H1 (cell line): Measurements from ENCODE around the gene LFNG. TPM values are rescaled to one million over a fixed set of nuclear protein-coding genes. Genes with fewer than 3 reads are reported as not detected.

Experiments used
- CTCF ChIA-PET: fragments of 300-600 bp; sonication (Branson Sonifier 250); formaldehyde crosslinking; loops from one replicate; lab custom pipeline; 2021; ENCODE audit not compliant: partially characterized antibody; lab: Charles Lee
- POLR2A ChIA-PET: fragments of 300-600 bp; sonication (Branson Sonifier 250); formaldehyde crosslinking; loops from one replicate; lab custom pipeline; 2021; ENCODE audit warnings: inconsistent platforms; ENCODE audit not compliant: partially characterized antibody; lab: Charles Lee
- DNase-seq, 2 experiments: peaks; one replicate each; pipeline versions ENCODE4 v3.0.0 to v3.0.0-alpha.2; 2010 to 2022; ENCODE audit warnings: low spot score in 2 of 2, low read depth in 1 of 2, mixed read lengths in 1 of 2
- FAIRE-seq: peaks from 2 replicates; lab custom pipeline; 2011; peaks lifted over from hg19 to GRCh38; lab: Jason Lieb, UNC
- H2AFZ ChIP-seq: 2 replicates; pipeline ENCODE4 v1.8.1; 2012; ENCODE audit warnings: low read length, inconsistent platforms
- H2AK5ac ChIP-seq: 2 replicates; pipeline ENCODE4 v1.6.1; 2013; ENCODE audit warnings: low read depth, low read length
- H2BK120ac ChIP-seq: replicated peaks from 2 replicates; pipeline ENCODE3; 2013; ENCODE audit warnings: low read depth, low read length, inconsistent platforms
- H2BK12ac ChIP-seq: 2 replicates; pipeline ENCODE4 v1.6.1; 2013; ENCODE audit warnings: low read depth, low read length
- H2BK15ac ChIP-seq: 2 replicates; pipeline ENCODE4 v1.6.1; 2013; ENCODE audit warnings: low read length
- H2BK20ac ChIP-seq: 2 replicates; pipeline ENCODE4 v1.6.1; 2013; ENCODE audit warnings: low read length
- H2BK5ac ChIP-seq: 2 replicates; pipeline ENCODE4 v1.6.1; 2013; ENCODE audit warnings: low read depth, low read length
- H3K14ac ChIP-seq: 2 replicates; pipeline ENCODE4 v1.6.1; 2013; ENCODE audit warnings: inconsistent platforms; ENCODE audit not compliant: insufficient read length
- H3K18ac ChIP-seq: 2 replicates; pipeline ENCODE4 v1.6.1; 2013; ENCODE audit warnings: low read length; ENCODE audit errors: extremely low read depth
- H3K23ac ChIP-seq: 2 replicates; pipeline ENCODE4 v1.6.1; 2013; ENCODE audit warnings: inconsistent platforms; ENCODE audit not compliant: insufficient read length
- H3K23me2 ChIP-seq: 2 replicates; pipeline ENCODE4 v1.6.1; 2013; ENCODE audit warnings: low read depth, low read length
- H3K27ac ChIP-seq: 2 replicates; pipeline ENCODE4 v1.6.1; 2011; ENCODE audit warnings: low read depth, low read length, inconsistent platforms
- H3K27me3 ChIP-seq, 4 experiments: replicated peaks in 1 of 4; 1 replicate in 1 of 4; 2 replicates in 3 of 4; pipeline versions ENCODE4 v1.6.1 to v1.8.1; 2011 to 2013; ENCODE audit warnings: low read length in 3 of 4, mild to moderate bottlenecking in 3 of 4, inconsistent platforms in 2 of 4, mixed read lengths in 2 of 4, moderate library complexity in 1 of 4; ENCODE audit not compliant: control insufficient read depth in 3 of 4, insufficient read depth in 3 of 4; ENCODE audit errors: extremely low read depth in 1 of 4
- H3K36me3 ChIP-seq, 4 experiments: 2 replicates each; pipeline versions ENCODE4 v1.6.1 to v1.8.1; 2011 to 2013; ENCODE audit warnings: mild to moderate bottlenecking in 4 of 4, low read length in 3 of 4, moderate library complexity in 2 of 4, control low read depth in 1 of 4, inconsistent platforms in 1 of 4; ENCODE audit not compliant: insufficient read depth in 4 of 4, control insufficient read depth in 2 of 4
- H3K4ac ChIP-seq: replicated peaks from 2 replicates; pipeline ENCODE3; 2013; ENCODE audit warnings: low read length, low read depth, mixed read lengths, inconsistent platforms; ENCODE audit not compliant: insufficient read length
- H3K4me1 ChIP-seq, 4 experiments: replicated peaks in 1 of 4; 1 replicate in 1 of 4; 2 replicates in 3 of 4; pipeline versions ENCODE4 v1.6.1 to v1.8.1; 2011 to 2013; ENCODE audit warnings: low read length in 3 of 4, inconsistent platforms in 2 of 4, mixed read lengths in 1 of 4; ENCODE audit not compliant: insufficient read depth in 4 of 4, control insufficient read depth in 3 of 4
- H3K4me2 ChIP-seq, 2 experiments: 2 replicates each; pipeline versions ENCODE4 v1.6.1 to v1.8.1; 2011 to 2013; ENCODE audit warnings: low read depth in 2 of 2, low read length in 2 of 2, control low read depth in 1 of 2, inconsistent platforms in 1 of 2, mild to moderate bottlenecking in 1 of 2; ENCODE audit not compliant: insufficient read depth in 1 of 2
- H3K4me3 ChIP-seq, 4 experiments: fragments of 200-600, 300-600 bp in 1 of 4; sonication (generic), shearing (Covaris generic), sonication (Bioruptor Twin) in 1 of 4; 2 replicates each; pipeline versions ENCODE4 v1.5.1 to v1.8.1; 2011 to 2016; ENCODE audit warnings: low read length in 4 of 4, low read depth in 3 of 4, control low read depth in 2 of 4, inconsistent platforms in 2 of 4, mild to moderate bottlenecking in 2 of 4, mixed read lengths in 1 of 4, moderate library complexity in 1 of 4; ENCODE audit not compliant: insufficient read depth in 2 of 4; ENCODE audit errors: extremely low read depth in 1 of 4
- H3K56ac ChIP-seq: replicated peaks from 2 replicates; pipeline ENCODE3; 2013; ENCODE audit warnings: low read depth, mild to moderate bottlenecking, mixed read lengths, low read length, inconsistent platforms; ENCODE audit not compliant: insufficient read length
- H3K79me1 ChIP-seq: 2 replicates; pipeline ENCODE4 v1.6.1; 2013; ENCODE audit warnings: low read depth, low read length, control low read depth
- H3K79me2 ChIP-seq, 2 experiments: 2 replicates each; pipeline versions ENCODE4 v1.6.1 to v1.8.1; 2012 to 2013; ENCODE audit warnings: low read length in 2 of 2, mild to moderate bottlenecking in 2 of 2, inconsistent platforms in 1 of 2; ENCODE audit not compliant: insufficient read depth in 2 of 2, control insufficient read depth in 1 of 2
- H3K9ac ChIP-seq, 4 experiments: replicated peaks in 1 of 4; 1 replicate in 1 of 4; 2 replicates in 3 of 4; pipeline versions ENCODE4 v1.6.1 to v1.8.1; 2011 to 2013; ENCODE audit warnings: low read depth in 3 of 4, low read length in 3 of 4, control low read depth in 2 of 4, mild to moderate bottlenecking in 2 of 4, moderate library complexity in 2 of 4, inconsistent platforms in 1 of 4; ENCODE audit errors: extremely low read depth in 1 of 4
- H3K9me3 ChIP-seq, 2 experiments: 2 replicates each; pipeline versions ENCODE4 v1.6.1 to v1.8.1; 2012 to 2013; ENCODE audit warnings: mild to moderate bottlenecking in 2 of 2, moderate library complexity in 2 of 2, control low read depth in 1 of 2, inconsistent platforms in 1 of 2, low read depth in 1 of 2, low read length in 1 of 2, mixed read lengths in 1 of 2; ENCODE audit not compliant: insufficient read depth in 2 of 2
- H4K20me1 ChIP-seq, 2 experiments: replicated peaks in 1 of 2; 2 replicates each; pipeline versions ENCODE3 to v1.8.1; 2011 to 2013; ENCODE audit warnings: inconsistent platforms in 2 of 2, low read length in 2 of 2, mild to moderate bottlenecking in 1 of 2; ENCODE audit not compliant: insufficient read depth in 2 of 2, control insufficient read depth in 1 of 2
- H4K5ac ChIP-seq: 2 replicates; pipeline ENCODE4 v1.6.1; 2013; ENCODE audit warnings: low read length, low read depth, mixed read lengths, inconsistent platforms; ENCODE audit not compliant: insufficient read length
- H4K8ac ChIP-seq: 2 replicates; pipeline ENCODE4 v1.8.0; 2013; ENCODE audit warnings: mild to moderate bottlenecking, moderate library complexity, low read length, inconsistent platforms; ENCODE audit not compliant: insufficient read depth; ENCODE audit errors: extremely low read depth
- H4K91ac ChIP-seq: replicated peaks from 2 replicates; pipeline ENCODE3; 2013; ENCODE audit warnings: low read length, mixed read lengths, inconsistent platforms; ENCODE audit not compliant: insufficient read length
- ASH2L ChIP-seq: fragments of 200-600, 300-600 bp; sonication (generic); IDR thresholded peaks from one replicate; pipeline ENCODE4 v1.7.1; 2017; ENCODE audit warnings: low read length
- BACH1 ChIP-seq: IDR thresholded peaks from 2 replicates; pipeline ENCODE4 v1.6.1; 2012; ENCODE audit warnings: low read length, improper control_type of control experiment
- BCL11A ChIP-seq, 2 experiments: IDR thresholded peaks; one replicate each; pipeline ENCODE4 v1.6.1; 2011; ENCODE audit warnings: low read depth in 2 of 2, low read length in 2 of 2, mild to moderate bottlenecking in 2 of 2
- CTCF ChIP-seq, 3 experiments: IDR thresholded peaks; 1 replicate in 2 of 3; 2 replicates in 1 of 3; pipeline versions ENCODE4 v1.5.1 to v1.6.1; 2011; ENCODE audit warnings: low read length in 3 of 3, mild to moderate bottlenecking in 3 of 3, inconsistent platforms in 2 of 3, low read depth in 1 of 3, moderate library complexity in 1 of 3; ENCODE audit not compliant: insufficient read depth in 1 of 3; ENCODE audit errors: control extremely low read depth in 1 of 3
- E2F6 ChIP-seq: IDR thresholded peaks from 2 replicates; pipeline ENCODE4 v1.6.1; 2012; ENCODE audit warnings: inconsistent platforms
- GTF2F1 ChIP-seq: IDR thresholded peaks from 2 replicates; pipeline ENCODE4 v1.6.1; 2012; ENCODE audit warnings: low read depth, low read length, improper control_type of control experiment, borderline replicate concordance
- POU5F1 ChIP-seq: IDR thresholded peaks from 2 replicates; pipeline ENCODE4 v1.6.1; 2011; ENCODE audit warnings: low read depth, mild to moderate bottlenecking, low read length, moderate library complexity
- SIN3A ChIP-seq, 2 experiments: IDR thresholded peaks in 1 of 2; conservative IDR thresholded peaks in 1 of 2; 2 replicates each; pipeline ENCODE4 v1.6.1; 2011 to 2012; ENCODE audit warnings: low read length in 2 of 2, improper control_type of control experiment in 1 of 2, low read depth in 1 of 2, mild to moderate bottlenecking in 1 of 2
- SRF ChIP-seq: IDR thresholded peaks from 2 replicates; pipeline ENCODE4 v1.6.1; 2011; ENCODE audit warnings: mild to moderate bottlenecking, low read depth, low read length, moderate library complexity
- TBP ChIP-seq: IDR thresholded peaks from 2 replicates; pipeline ENCODE4 v1.6.1; 2011; ENCODE audit warnings: low read depth, low read length, improper control_type of control experiment
- WGBS, 2 experiments: shearing (Covaris generic) in 1 of 2; methylation state at CpG; one replicate each; pipeline versions ENCODE4 v1.1.6 to v1.1.7; 2013 to 2015; ENCODE audit warnings: low lambda C conversion rate in 2 of 2, mixed read lengths in 2 of 2, inconsistent platforms in 1 of 2, low coverage in 1 of 2, missing lambda C conversion rate in 1 of 2; ENCODE audit not compliant: insufficient replicate concordance in 2 of 2, insufficient coverage in 1 of 2, insufficient read length in 1 of 2; ENCODE audit errors: extremely low coverage in 1 of 2, missing lambda C conversion rate in 1 of 2; 5-methylcytosine and 5-hydroxymethylcytosine counted together
- polyA plus RNA-seq, 7 experiments: library from polyadenylated mRNA; depleted of rRNA in 3 of 7; stranded (reverse) in 5 of 7; unstranded in 2 of 7; fragments of >200 nt in 5 of 7; fragments of 200-250 nt in 2 of 7; gene quantifications; 1 replicate in 5 of 7; 2 replicates in 1 of 7; 4 replicates in 1 of 7; pipeline versions ENCODE4 v1.2.1 to v1.2.3, GENCODE V29; 2011 to 2013; ENCODE audit warnings: missing spikeins in 2 of 7, mixed read lengths in 2 of 7
- total RNA-seq: library from RNA; stranded (reverse); fragmentation: NEBNext Ultra II Directional; extraction: Animal tissue kit (Norgen Biotek cat#: 25700); gene quantifications from 2 replicates; pipeline ENCODE4 v1.2.1, GENCODE V29; 2021

Gene LFNG
- total and polyA plus RNA-seq, 2 of the 8 experiments (the other 6 are each of a cell fraction or from before 2014, with no cell fraction given) = 31.6 to 35.6 TPM

DNA sequence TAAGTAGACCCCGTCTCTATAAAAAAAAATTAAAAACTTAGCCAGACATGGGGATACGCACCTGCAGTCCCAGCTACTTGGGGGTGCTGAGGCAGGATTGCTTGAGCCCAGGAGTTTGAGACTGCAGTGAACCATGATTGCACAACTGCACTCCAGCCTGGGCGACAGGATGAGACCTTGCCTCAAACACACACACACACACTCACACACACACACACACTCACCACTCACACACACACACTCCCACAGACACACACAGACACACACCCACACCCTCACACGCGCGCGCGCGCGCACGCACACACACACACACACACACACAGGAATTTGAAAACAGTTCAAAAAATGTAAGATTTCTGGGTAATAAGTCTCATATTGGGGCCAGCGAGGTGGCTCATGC lies 34.7 kb upstream of the LFNG start:
- Histone ChIP-seq H3K14ac (no peak overlapping the region), H3K4ac (no peak overlapping the region), H4K5ac (no peak overlapping the region), H2BK12ac (no peak overlapping the region), H3K23ac (no peak overlapping the region), H3K4me3 (no peak overlapping the region), H2AK5ac (no peak overlapping the region), H2BK20ac (no peak overlapping the region), H3K36me3 (no peaks in the 10 kb centered on the region), H2BK120ac (no peak overlapping the region), H4K91ac (no peak overlapping the region), H3K27me3 (no peaks in the 10 kb centered on the region), H3K79me2 (no peaks in the 10 kb centered on the region), H3K79me1 (no peaks in the 10 kb centered on the region), H3K4me2 (no peak overlapping the region), H3K9ac (no peak overlapping the region), H4K8ac (no peak overlapping the region), H3K27ac (no peak overlapping the region), H3K9me3 (no peaks in the 10 kb centered on the region; a peak in 1 of 4 replicates), H3K4me1 (no peaks in the 10 kb centered on the region), H3K56ac (no peak overlapping the region), H3K18ac (no peak overlapping the region), H3K23me2 (no peaks in the 10 kb centered on the region; the same call in 1 of the 2 replicates), H4K20me1 (no peaks in the 10 kb centered on the region), H2BK5ac (no peak overlapping the region), H2BK15ac (no peak overlapping the region), H2AFZ (no peak overlapping the region)
- ChIA-PET CTCF (interaction anchor here (0.7 to 3.1 kb wide), 3 partner anchors 15 to 474 kb away, joined by 3 to 23 read pairs (median 3); no protein-coding TSS in a partner anchor), POLR2A (interaction anchor here (0.6 kb wide), 1 partner anchor 39 kb away, joined by 3 read pairs; no protein-coding TSS in a partner anchor)
- FAIRE-seq = no peak
- DNase-seq = no peak
- WGBS, 2 experiments = 87% methylated on average over 12 of the region's 12 CpGs; no CpG with 5 or more reads in 1 of the 2 experiments
- no peak for TF ChIP-seq TBP
- no peak for TF ChIP-seq BCL11A (IDR thresholded peaks at IDR 0.05; ENCODE audit: low read depth in 2 of 2, low read length in 2 of 2)
- no peak for TF ChIP-seq E2F6
- TF ChIP-seq BACH1 = no peak
- no peak for TF ChIP-seq CTCF (IDR thresholded peaks at IDR 0.05; ENCODE audit: control extremely low read depth in 1 of 3, insufficient read depth in 1 of 3, low read depth in 1 of 3, low read length in 3 of 3)
- no peak for TF ChIP-seq ASH2L
- no peak for TF ChIP-seq SRF
- TF ChIP-seq POU5F1 = no peak
- TF ChIP-seq SIN3A (conservative IDR thresholded peaks at IDR 0.05 in 1 of 2, IDR thresholded peaks at IDR 0.05 in 1 of 2; ENCODE audit: low read depth in 1 of 2, low read length in 2 of 2) = no peak
- TF ChIP-seq GTF2F1 = no peak
